ENCODE results near the gene EFCAB11. TPM values are rescaled to one million over a fixed set of nuclear protein-coding genes. Genes with fewer than 3 reads are reported as not detected.

EFCAB11 gene
- total RNA-seq, 1 experiment from 2014 or later, result 15.5 TPM

- peaks cover 41% of the 10 kb centered on the region for H3K4me1 Mint-ChIP-seq
- no peak for TF ChIP-seq E2F5 (CRISPR knock-in tag; IDR thresholded peaks at IDR 0.05)
- TF ChIP-seq GTF2I (CRISPR knock-in tag; conservative IDR thresholded peaks at IDR 0.05), result no peak
- TF ChIP-seq ATF3 (CRISPR knock-in tag; conservative IDR thresholded peaks at IDR 0.05), result no peak
- TF ChIP-seq GRHL2 (CRISPR knock-in tag; IDR thresholded peaks at IDR 0.05; ENCODE audit: insufficient replicate concordance, severe bottlenecking), result no peak
- no peak for TF ChIP-seq NR2C2 (CRISPR knock-in tag; IDR thresholded peaks at IDR 0.05)
- TF ChIP-seq TCF7 (CRISPR knock-in tag; IDR thresholded peaks at IDR 0.05; ENCODE audit: low read depth), result no peak
- TF ChIP-seq MAX (CRISPR knock-in tag; IDR thresholded peaks at IDR 0.05), result no peak
- no peak for TF ChIP-seq ERG (CRISPR knock-in tag; IDR thresholded peaks at IDR 0.05)
- no peak for TF ChIP-seq STAT6 (CRISPR knock-in tag; conservative IDR thresholded peaks at IDR 0.05; ENCODE audit: low read depth)
- TF ChIP-seq ELF4 (CRISPR knock-in tag; IDR thresholded peaks at IDR 0.05; ENCODE audit: low read depth), result no peak
- TF ChIP-seq ATF2 (CRISPR knock-in tag; IDR thresholded peaks at IDR 0.05; ENCODE audit: borderline replicate concordance, low read depth), result no peak
- TF ChIP-seq TP53 (CRISPR knock-in tag; IDR thresholded peaks at IDR 0.05), result no peak
- TF ChIP-seq OVOL2 (CRISPR knock-in tag; IDR thresholded peaks at IDR 0.05; ENCODE audit: borderline replicate concordance), result no peak
- peaks cover 39% of the 10 kb centered on the region for H3K36me3 Mint-ChIP-seq
- ChIA-PET POLR2A (no interaction called here), CTCF (interaction anchor here (2.3 kb wide), 1 partner anchor 51 kb away, joined by 9 read pairs; no protein-coding TSS in a partner anchor)
- ATAC-seq (no peak), DNase-seq (ENCODE audit: low spot score) (no peak)
- no peaks in the 10 kb centered on the region for H3K27me3 Mint-ChIP-seq (ENCODE audit: low read depth)
- no peak overlapping the region for H3K4me3 Mint-ChIP-seq
- H3K9me3 Mint-ChIP-seq, result no peaks in the 10 kb centered on the region
- H3K27ac Mint-ChIP-seq, result no peak overlapping the region
These were observed 35.7 kb upstream of the EFCAB11 start for GRCh38 chr14:89990218-89990617.

GRCh38 chr14:89988787-89989186 is 34.3 kb upstream of the EFCAB11 start:
- Mint-ChIP-seq H3K4me3 (no peak overlapping the region), H3K36me3 (peaks cover 33% of the 10 kb centered on the region), H3K27me3 (ENCODE audit: low read depth) (no peaks in the 10 kb centered on the region), H3K9me3 (no peaks in the 10 kb centered on the region), H3K4me1 (peaks cover 41% of the 10 kb centered on the region), H3K27ac (peak overlapping the region; percentile 91)
- ATAC-seq (peak; percentile 65), DNase-seq (ENCODE audit: low spot score) (no peak)
- TF ChIP-seq MLX (CRISPR knock-in tag; IDR thresholded peaks at IDR 0.05), result no peak
- CTCF ChIA-PET, result interaction anchor here (0.7 to 5.8 kb wide), 4 partner anchors 15 to 247 kb away, joined by 4 to 52 read pairs (median 8); no protein-coding TSS in a partner anchor
- POLR2A ChIA-PET, result no interaction called here

GRCh38 chr14:89987161-89987475 is 32.6 kb upstream of the EFCAB11 start:
- H3K27ac Mint-ChIP-seq, result peak overlapping the region; percentile 78
- peaks cover 30% of the 10 kb centered on the region for H3K36me3 Mint-ChIP-seq
- H3K4me3 Mint-ChIP-seq, result peak overlapping the region; percentile 22
- CTCF ChIA-PET, result interaction anchor here (1.4 to 5.8 kb wide), 3 partner anchors 13 to 248 kb away, joined by 7 to 52 read pairs (median 12); no protein-coding TSS in a partner anchor
- no peaks in the 10 kb centered on the region for H3K9me3 Mint-ChIP-seq
- POLR2A ChIA-PET, result no interaction called here
- H3K4me1 Mint-ChIP-seq, result peaks cover 41% of the 10 kb centered on the region
- H3K27me3 Mint-ChIP-seq (ENCODE audit: low read depth), result no peaks in the 10 kb centered on the region
- DNase-seq (ENCODE audit: low spot score) (no peak), ATAC-seq (no peak)
- TF ChIP-seq AR (CRISPR knock-in tag; IDR thresholded peaks at IDR 0.05) (no peak), TP53 (CRISPR knock-in tag; IDR thresholded peaks at IDR 0.05) (no peak), ZNF138 (CRISPR knock-in tag; conservative IDR thresholded peaks at IDR 0.05) (no peak), TCF7 (CRISPR knock-in tag; IDR thresholded peaks at IDR 0.05; ENCODE audit: low read depth) (no peak), USF1 (CRISPR knock-in tag; IDR thresholded peaks at IDR 0.05) (no peak), ZBTB21 (CRISPR knock-in tag; IDR thresholded peaks at IDR 0.05; ENCODE audit: borderline replicate concordance) (no peak), GRHL2 (CRISPR knock-in tag; IDR thresholded peaks at IDR 0.05; ENCODE audit: insufficient replicate concordance, severe bottlenecking) (no peak), KAT7 (CRISPR knock-in tag; IDR thresholded peaks at IDR 0.05; ENCODE audit: borderline replicate concordance) (no peak)
